ENCODE measurements around the gene LPO.

Gene LPO

GRCh38 chr17:58311429-58311894 is 73.1 kb downstream of the LPO start:
- no peaks in the 10 kb centered on the region for H3K27me3 ChIP-seq (ENCODE audit: control insufficient read depth, insufficient read depth, low read length)

GRCh38 chr17:58312021-58312630 is 73.7 kb downstream of the LPO start:
- no CpG with 5 or more reads among the region's 23 CpGs for WGBS (ENCODE audit: insufficient coverage, insufficient read length)

More at GRCh38 chr17:58311429-58311894, 73.1 kb downstream of the LPO start:
- no CpG with 5 or more reads among the region's 9 CpGs for WGBS (ENCODE audit: insufficient coverage, insufficient read length)
- Histone ChIP-seq H3K4me3 (ENCODE audit: low read length) (no peak overlapping the region), H3K27ac (ENCODE audit: low read length) (no peak overlapping the region), H3K9me3 (ENCODE audit: control insufficient read depth, insufficient read depth, low read length) (no peaks in the 10 kb centered on the region), H3K4me1 (ENCODE audit: control insufficient read depth, insufficient read depth, low read length) (no peaks in the 10 kb centered on the region), H3K36me3 (ENCODE audit: control insufficient read depth, insufficient read depth, low read length) (no peaks in the 10 kb centered on the region)
- no peak for DNase-seq (ENCODE audit: low read depth, low spot score)

GRCh38 chr17:58312829-58313228 is 74.4 kb downstream of the LPO start:
- DNase-seq (ENCODE audit: low read depth, low spot score), result no peak
- no peak overlapping the region for H3K4me3 ChIP-seq (ENCODE audit: low read length)
- H3K36me3 ChIP-seq (ENCODE audit: control insufficient read depth, insufficient read depth, low read length), result no peaks in the 10 kb centered on the region
- WGBS (ENCODE audit: insufficient coverage, insufficient read length), result no CpG with 5 or more reads among the region's 1 CpG
- no peak overlapping the region for H3K27ac ChIP-seq (ENCODE audit: low read length)
- H3K4me1 ChIP-seq (ENCODE audit: control insufficient read depth, insufficient read depth, low read length), result no peaks in the 10 kb centered on the region
- H3K9me3 ChIP-seq (ENCODE audit: control insufficient read depth, insufficient read depth, low read length), result no peaks in the 10 kb centered on the region
- no peaks in the 10 kb centered on the region for H3K27me3 ChIP-seq (ENCODE audit: control insufficient read depth, insufficient read depth, low read length)

More at GRCh38 chr17:58312021-58312630, 73.7 kb downstream of the LPO start:
- Histone ChIP-seq H3K27me3 (ENCODE audit: control insufficient read depth, insufficient read depth, low read length) (no peaks in the 10 kb centered on the region), H3K27ac (ENCODE audit: low read length) (no peak overlapping the region), H3K36me3 (ENCODE audit: control insufficient read depth, insufficient read depth, low read length) (no peaks in the 10 kb centered on the region), H3K4me3 (ENCODE audit: low read length) (no peak overlapping the region), H3K9me3 (ENCODE audit: control insufficient read depth, insufficient read depth, low read length) (no peaks in the 10 kb centered on the region), H3K4me1 (ENCODE audit: control insufficient read depth, insufficient read depth, low read length) (no peaks in the 10 kb centered on the region)
- DNase-seq (ENCODE audit: low read depth, low spot score), result no peak

DNA sequence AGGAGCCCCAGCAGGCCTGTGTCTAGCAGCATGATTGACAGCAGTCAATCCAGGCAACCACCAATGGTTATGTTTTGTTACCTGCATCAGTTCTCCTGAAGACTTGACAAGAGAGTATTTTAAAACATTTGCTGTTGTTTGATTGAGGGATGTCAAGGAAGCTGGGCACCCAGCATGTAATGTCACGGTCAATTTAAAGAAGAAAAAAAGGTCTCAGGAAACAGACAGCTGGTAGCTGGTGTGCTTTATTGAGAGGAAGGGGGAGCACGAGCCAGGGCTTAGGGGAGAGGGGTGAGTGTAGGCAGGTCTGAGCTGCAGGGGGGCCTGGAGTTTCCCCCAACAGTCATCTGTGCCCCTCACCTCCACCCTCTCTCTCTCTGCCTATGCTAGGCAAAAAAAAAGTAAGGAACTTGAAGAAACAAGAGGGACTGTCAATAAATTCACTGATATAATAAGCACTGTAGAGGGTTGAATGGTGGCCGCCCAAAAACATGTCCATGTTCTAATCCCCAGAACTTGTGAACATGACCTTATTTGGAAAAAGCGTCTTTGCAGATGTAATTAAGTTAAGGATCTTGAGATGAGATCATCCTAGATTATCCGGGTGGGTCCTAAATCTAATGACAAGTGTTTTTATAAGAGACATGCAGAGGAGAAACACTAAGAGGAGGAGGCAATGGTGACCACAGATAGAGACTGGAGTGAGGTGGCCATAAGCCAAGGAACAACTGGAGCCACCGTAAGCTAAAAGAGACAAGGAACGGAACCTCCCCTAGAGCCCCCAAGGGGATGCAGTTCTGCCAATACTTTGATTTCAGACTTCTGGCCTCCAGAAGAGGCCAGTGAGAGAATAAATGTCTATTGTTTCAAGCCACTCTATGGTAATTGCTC is 75.7 kb downstream of the LPO start:
- H3K27ac ChIP-seq (ENCODE audit: low read length), result no peak overlapping the region
- WGBS (ENCODE audit: insufficient coverage, insufficient read length), result no CpG with 5 or more reads among the region's 7 CpGs

GRCh38 chr17:58314706-58315015 is 76.3 kb downstream of the LPO start:
- Histone ChIP-seq H3K9me3 (ENCODE audit: control insufficient read depth, insufficient read depth, low read length) (no peaks in the 10 kb centered on the region), H3K27me3 (ENCODE audit: control insufficient read depth, insufficient read depth, low read length) (no peaks in the 10 kb centered on the region), H3K27ac (ENCODE audit: low read length) (no peak overlapping the region), H3K4me3 (ENCODE audit: low read length) (no peak overlapping the region), H3K36me3 (ENCODE audit: control insufficient read depth, insufficient read depth, low read length) (no peaks in the 10 kb centered on the region; the same call in 1 of the 2 replicates), H3K4me1 (ENCODE audit: control insufficient read depth, insufficient read depth, low read length) (no peaks in the 10 kb centered on the region)
- no peak for DNase-seq (ENCODE audit: low read depth, low spot score)
- no CpG with 5 or more reads among the region's 6 CpGs for WGBS (ENCODE audit: insufficient coverage, insufficient read length)

More for the DNA sequence above, 75.7 kb downstream of the LPO start:
- no peaks in the 10 kb centered on the region for H3K9me3 ChIP-seq (ENCODE audit: control insufficient read depth, insufficient read depth, low read length)
- DNase-seq (ENCODE audit: low read depth, low spot score), result no peak
- H3K36me3 ChIP-seq (ENCODE audit: control insufficient read depth, insufficient read depth, low read length), result no peaks in the 10 kb centered on the region; the same call in 1 of the 2 replicates
- no peak overlapping the region for H3K4me3 ChIP-seq (ENCODE audit: low read length)
- no peaks in the 10 kb centered on the region for H3K4me1 ChIP-seq (ENCODE audit: control insufficient read depth, insufficient read depth, low read length)
- no peaks in the 10 kb centered on the region for H3K27me3 ChIP-seq (ENCODE audit: control insufficient read depth, insufficient read depth, low read length)

- no peaks in the 10 kb centered on the region for H3K9me3 ChIP-seq (ENCODE audit: control insufficient read depth, insufficient read depth, low read length)
- no peak for DNase-seq (ENCODE audit: low read depth, low spot score)
- H3K27ac ChIP-seq (ENCODE audit: low read length), result no peak overlapping the region
- H3K4me1 ChIP-seq (ENCODE audit: control insufficient read depth, insufficient read depth, low read length), result no peaks in the 10 kb centered on the region
- no peak overlapping the region for H3K4me3 ChIP-seq (ENCODE audit: low read length)
- no peaks in the 10 kb centered on the region; the same call in 1 of the 2 replicates for H3K36me3 ChIP-seq (ENCODE audit: control insufficient read depth, insufficient read depth, low read length)
- WGBS (ENCODE audit: insufficient coverage, insufficient read length), result no CpG with 5 or more reads among the region's 6 CpGs
- H3K27me3 ChIP-seq (ENCODE audit: control insufficient read depth, insufficient read depth, low read length), result no peaks in the 10 kb centered on the region
Measured at GRCh38 chr17:58315281-58315711, 76.9 kb downstream of the LPO start.

DNA sequence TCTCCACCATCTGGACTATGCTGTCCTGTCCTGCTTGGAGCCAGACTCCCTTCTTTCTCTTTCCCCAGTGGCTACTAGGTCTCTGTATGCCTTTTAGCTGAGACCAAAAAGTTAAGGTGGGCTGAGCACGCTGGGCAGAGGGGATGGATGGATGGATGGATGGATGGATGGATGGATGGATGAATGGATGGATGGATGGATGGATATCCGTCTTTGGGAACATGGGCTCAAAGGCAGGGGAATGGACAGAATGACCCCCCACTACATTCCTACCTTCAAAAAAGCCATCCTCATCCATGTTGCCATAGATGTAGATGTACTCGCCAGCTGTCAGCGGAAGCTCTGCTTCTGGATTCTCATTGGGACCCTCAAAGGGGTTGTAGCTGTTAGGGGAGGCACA is 77.4 kb downstream of the LPO start:
- Histone ChIP-seq H3K27me3 (ENCODE audit: control insufficient read depth, insufficient read depth, low read length) (no peaks in the 10 kb centered on the region), H3K36me3 (ENCODE audit: control insufficient read depth, insufficient read depth, low read length) (no peaks in the 10 kb centered on the region; the same call in 1 of the 2 replicates), H3K4me3 (ENCODE audit: low read length) (no peak overlapping the region), H3K9me3 (ENCODE audit: control insufficient read depth, insufficient read depth, low read length) (no peaks in the 10 kb centered on the region), H3K27ac (ENCODE audit: low read length) (no peak overlapping the region), H3K4me1 (ENCODE audit: control insufficient read depth, insufficient read depth, low read length) (no peaks in the 10 kb centered on the region)
- WGBS (ENCODE audit: insufficient coverage, insufficient read length), result no CpG with 5 or more reads among the region's 4 CpGs
- DNase-seq (ENCODE audit: low read depth, low spot score), result no peak

DNA sequence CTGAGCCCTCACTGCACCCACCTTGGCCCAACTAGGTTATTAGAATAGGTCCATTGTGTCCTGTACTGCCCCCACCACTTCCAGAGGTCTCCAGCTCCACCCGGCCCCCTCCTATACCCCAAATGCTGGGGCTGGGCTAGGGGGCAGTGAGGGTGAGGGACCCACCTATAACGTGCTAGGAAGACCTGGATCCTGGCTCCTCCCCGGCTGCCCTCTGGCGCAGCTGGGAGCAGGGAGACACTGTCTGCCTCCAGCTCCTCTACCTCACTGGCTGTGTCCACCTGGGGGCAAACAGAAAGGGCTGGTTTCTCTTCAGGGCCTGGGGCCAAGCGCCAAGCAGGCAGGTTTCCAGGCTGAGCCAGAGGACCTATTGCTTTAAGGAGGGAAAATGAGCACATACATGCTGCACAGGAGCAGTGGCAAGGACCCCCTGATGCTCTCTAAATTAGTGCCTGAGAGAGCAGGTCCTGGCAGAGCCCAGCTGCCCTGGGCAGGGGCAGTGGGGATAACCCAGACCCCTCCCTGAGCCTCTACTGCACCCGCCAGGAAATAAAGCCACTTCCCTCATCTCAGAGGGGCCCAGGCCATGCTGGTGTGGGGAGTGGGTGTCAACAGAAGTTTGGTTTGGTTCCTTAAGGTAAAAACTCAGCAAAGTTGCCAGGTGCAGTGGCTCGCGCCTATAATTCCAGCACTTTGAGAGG is 78.0 kb downstream of the LPO start:
- Histone ChIP-seq H3K36me3 (ENCODE audit: control insufficient read depth, insufficient read depth, low read length) (no peaks in the 10 kb centered on the region; the same call in 1 of the 2 replicates), H3K27ac (ENCODE audit: low read length) (no peak overlapping the region), H3K27me3 (ENCODE audit: control insufficient read depth, insufficient read depth, low read length) (no peaks in the 10 kb centered on the region), H3K4me1 (ENCODE audit: control insufficient read depth, insufficient read depth, low read length) (no peaks in the 10 kb centered on the region), H3K4me3 (ENCODE audit: low read length) (no peak overlapping the region), H3K9me3 (ENCODE audit: control insufficient read depth, insufficient read depth, low read length) (no peaks in the 10 kb centered on the region)
- WGBS (ENCODE audit: insufficient coverage, insufficient read length), result no CpG with 5 or more reads among the region's 8 CpGs
- no peak for DNase-seq (ENCODE audit: low read depth, low spot score)

- H3K27ac ChIP-seq (ENCODE audit: low read length), result no peak overlapping the region
- no peaks in the 10 kb centered on the region for H3K9me3 ChIP-seq (ENCODE audit: control insufficient read depth, insufficient read depth, low read length)
- H3K4me1 ChIP-seq (ENCODE audit: control insufficient read depth, insufficient read depth, low read length), result no peaks in the 10 kb centered on the region
- H3K36me3 ChIP-seq (ENCODE audit: control insufficient read depth, insufficient read depth, low read length), result no peaks in the 10 kb centered on the region; the same call in 1 of the 2 replicates
- no peak for DNase-seq (ENCODE audit: low read depth, low spot score)
- no peak overlapping the region for H3K4me3 ChIP-seq (ENCODE audit: low read length)
- H3K27me3 ChIP-seq (ENCODE audit: control insufficient read depth, insufficient read depth, low read length), result no peaks in the 10 kb centered on the region
- no CpG with 5 or more reads among the region's 5 CpGs for WGBS (ENCODE audit: insufficient coverage, insufficient read length)
Measured at GRCh38 chr17:58317421-58318064, 79.2 kb downstream of the LPO start.

DNA sequence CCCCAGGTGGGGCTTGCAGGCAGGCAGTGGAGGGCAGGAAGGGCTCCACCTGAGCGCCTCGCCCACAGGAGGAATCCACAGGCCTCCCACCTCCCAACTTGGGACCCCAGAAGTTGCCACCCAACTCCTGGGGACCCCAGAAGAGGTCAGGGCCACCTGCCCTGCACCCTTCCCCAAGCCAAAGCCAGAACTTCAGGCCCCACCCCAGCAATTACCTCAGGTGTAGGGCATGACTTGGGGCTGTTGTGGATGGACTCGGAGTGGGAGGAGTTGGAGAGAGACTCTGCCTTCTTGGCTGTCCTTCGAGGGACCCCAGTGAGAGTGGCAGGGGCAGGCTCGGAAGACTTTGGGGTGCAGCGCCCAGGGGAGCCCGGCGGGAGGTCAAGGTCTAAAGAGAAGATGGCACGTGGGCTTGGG is 79.7 kb downstream of the LPO start:
- Histone ChIP-seq H3K27me3 (ENCODE audit: control insufficient read depth, insufficient read depth, low read length) (no peaks in the 10 kb centered on the region; the same call in 1 of the 2 replicates), H3K9me3 (ENCODE audit: control insufficient read depth, insufficient read depth, low read length) (no peaks in the 10 kb centered on the region), H3K4me3 (ENCODE audit: low read length) (no peak overlapping the region), H3K36me3 (ENCODE audit: control insufficient read depth, insufficient read depth, low read length) (no peaks in the 10 kb centered on the region; the same call in 1 of the 2 replicates), H3K27ac (ENCODE audit: low read length) (no peak overlapping the region), H3K4me1 (ENCODE audit: control insufficient read depth, insufficient read depth, low read length) (no peaks in the 10 kb centered on the region)
- DNase-seq (ENCODE audit: low read depth, low spot score), result no peak
- no CpG with 5 or more reads among the region's 9 CpGs for WGBS (ENCODE audit: insufficient coverage, insufficient read length)
